ENCODE measurements around the gene IARS1. TPM values are rescaled to one million over a fixed set of nuclear protein-coding genes. Genes with fewer than 3 reads are reported as not detected.

Gene IARS1
- total RNA-seq, 1 donor from 2014 or later, result 260 TPM

DNA sequence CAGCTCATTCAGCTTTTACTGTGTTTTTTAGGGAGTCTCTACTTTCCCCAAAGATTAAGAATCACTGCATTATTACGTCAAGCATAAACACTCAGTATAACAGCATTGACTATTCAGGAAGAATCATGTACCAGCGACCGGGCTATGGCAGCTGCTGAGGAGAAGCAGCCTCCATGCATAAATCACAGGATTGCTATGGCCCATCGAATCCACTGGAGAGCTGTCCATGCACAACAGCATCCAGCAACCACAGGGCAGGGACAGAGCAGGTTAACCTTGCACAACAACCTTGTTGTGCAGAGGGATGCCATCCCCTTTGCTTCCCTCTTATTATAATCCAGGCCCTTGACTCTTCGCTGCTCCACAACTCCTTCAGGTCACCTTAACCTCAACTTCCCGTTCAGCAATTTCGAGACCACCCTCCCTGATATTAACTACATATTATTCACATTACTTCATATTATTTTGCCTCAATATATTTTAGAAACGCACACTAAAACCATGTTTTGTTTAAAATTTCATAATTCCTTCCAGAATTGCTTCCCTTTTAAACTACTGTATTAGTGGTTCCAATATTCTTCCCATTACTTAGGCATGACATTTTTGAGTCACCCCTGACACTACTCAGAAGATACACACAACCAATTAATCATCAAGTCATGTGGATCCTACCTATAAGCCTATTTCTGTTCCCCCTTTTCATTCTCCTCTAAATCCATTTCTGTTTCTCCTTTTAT is 991 bp downstream of the IARS1 start:
- no peaks in the 10 kb centered on the region for H3K9me3 Mint-ChIP-seq
- peaks cover 2% of the 10 kb centered on the region for H3K27me3 Mint-ChIP-seq (ENCODE audit: insufficient read depth, low read depth)
- H4K20me1 ChIP-seq (ENCODE audit: low read depth), result peaks cover 6% of the 10 kb centered on the region
- H2AFZ ChIP-seq (replicated peaks), result no peak overlapping the region
- TF ChIP-seq, protein P1, sequence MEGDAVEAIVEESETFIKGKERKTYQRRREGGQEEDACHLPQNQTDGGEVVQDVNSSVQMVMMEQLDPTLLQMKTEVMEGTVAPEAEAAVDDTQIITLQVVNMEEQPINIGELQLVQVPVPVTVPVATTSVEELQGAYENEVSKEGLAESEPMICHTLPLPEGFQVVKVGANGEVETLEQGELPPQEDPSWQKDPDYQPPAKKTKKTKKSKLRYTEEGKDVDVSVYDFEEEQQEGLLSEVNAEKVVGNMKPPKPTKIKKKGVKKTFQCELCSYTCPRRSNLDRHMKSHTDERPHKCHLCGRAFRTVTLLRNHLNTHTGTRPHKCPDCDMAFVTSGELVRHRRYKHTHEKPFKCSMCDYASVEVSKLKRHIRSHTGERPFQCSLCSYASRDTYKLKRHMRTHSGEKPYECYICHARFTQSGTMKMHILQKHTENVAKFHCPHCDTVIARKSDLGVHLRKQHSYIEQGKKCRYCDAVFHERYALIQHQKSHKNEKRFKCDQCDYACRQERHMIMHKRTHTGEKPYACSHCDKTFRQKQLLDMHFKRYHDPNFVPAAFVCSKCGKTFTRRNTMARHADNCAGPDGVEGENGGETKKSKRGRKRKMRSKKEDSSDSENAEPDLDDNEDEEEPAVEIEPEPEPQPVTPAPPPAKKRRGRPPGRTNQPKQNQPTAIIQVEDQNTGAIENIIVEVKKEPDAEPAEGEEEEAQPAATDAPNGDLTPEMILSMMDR (IDR thresholded peaks at IDR 0.05), result no peak
- TF ChIP-seq EZH2 (IDR thresholded peaks at IDR 0.05) (no peak), EZH2phosphoT487 (IDR thresholded peaks at IDR 0.05) (no peak)
- peak overlapping the region; percentile 89 for H3K9ac ChIP-seq
- H3K4me3 Mint-ChIP-seq, result peak overlapping the region; percentile 99
- H3K27ac ChIP-seq, result no peak overlapping the region
- H3K9me3 ChIP-seq (ENCODE audit: low read depth), result no peaks in the 10 kb centered on the region
- H3K36me3 ChIP-seq, result no peaks in the 10 kb centered on the region
- H3K4me3 ChIP-seq, result peak overlapping the region; percentile 88
- peak overlapping the region; percentile 26 for H3K27ac Mint-ChIP-seq
- no peaks in the 10 kb centered on the region for H3K27me3 ChIP-seq
- H3K79me2 ChIP-seq (ENCODE audit: low read depth), result peaks cover 67% of the 10 kb centered on the region
- H3F3A ChIP-seq (ENCODE audit: low read depth), result peaks cover 17% of the 10 kb centered on the region
- peaks cover 14% of the 10 kb centered on the region for H3K4me1 ChIP-seq
- peaks cover 24% of the 10 kb centered on the region for H3K36me3 Mint-ChIP-seq
- no peak for DNase-seq (ENCODE audit: low spot score)
- H3K4me1 Mint-ChIP-seq, result peaks cover 23% of the 10 kb centered on the region
- H3K4me2 ChIP-seq, result peak overlapping the region; percentile 99

DNA sequence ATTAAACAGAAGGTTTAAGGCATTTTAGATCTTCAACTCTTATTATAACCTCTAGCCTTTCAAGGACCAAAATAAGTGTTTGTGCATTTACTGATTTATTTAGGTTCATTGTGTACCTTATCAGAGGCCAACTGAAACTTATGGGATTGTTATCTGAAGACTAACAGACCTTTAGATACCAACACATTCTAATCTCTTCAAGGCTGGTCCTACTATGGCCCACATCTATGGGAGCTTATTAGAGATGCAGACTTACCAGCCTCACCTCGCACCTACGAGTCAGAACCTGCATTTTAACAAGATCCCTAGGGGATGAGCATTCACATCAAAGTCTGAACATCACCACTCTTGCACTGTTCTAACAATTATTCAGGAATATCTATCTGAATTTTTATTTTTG is 1.9 kb downstream of the IARS1 start:
- Histone ChIP-seq H3K36me3 (peaks cover 5% of the 10 kb centered on the region), H3F3A (ENCODE audit: low read depth) (peaks cover 17% of the 10 kb centered on the region), H3K79me2 (ENCODE audit: low read depth) (peaks cover 76% of the 10 kb centered on the region), H3K27ac (no peak overlapping the region), H3K4me1 (peaks cover 14% of the 10 kb centered on the region), H3K9me3 (ENCODE audit: low read depth) (no peaks in the 10 kb centered on the region), H3K27me3 (no peaks in the 10 kb centered on the region), H3K4me2 (no peak overlapping the region), H3K4me3 (no peak overlapping the region), H4K20me1 (ENCODE audit: low read depth) (peaks cover 6% of the 10 kb centered on the region), H3K9ac (no peak overlapping the region), H2AFZ (replicated peaks) (no peak overlapping the region)
- no peak for TF ChIP-seq EZH2 (IDR thresholded peaks at IDR 0.05)
- no peak for TF ChIP-seq EZH2phosphoT487 (IDR thresholded peaks at IDR 0.05)
- TF ChIP-seq, protein P1 (IDR thresholded peaks at IDR 0.05), result no peak
- Mint-ChIP-seq H3K4me1 (peaks cover 23% of the 10 kb centered on the region), H3K36me3 (peaks cover 19% of the 10 kb centered on the region), H3K4me3 (no peak overlapping the region), H3K27me3 (ENCODE audit: insufficient read depth, low read depth) (peaks cover 2% of the 10 kb centered on the region), H3K27ac (no peak overlapping the region), H3K9me3 (no peaks in the 10 kb centered on the region)
- no peak for DNase-seq (ENCODE audit: low spot score)

DNA sequence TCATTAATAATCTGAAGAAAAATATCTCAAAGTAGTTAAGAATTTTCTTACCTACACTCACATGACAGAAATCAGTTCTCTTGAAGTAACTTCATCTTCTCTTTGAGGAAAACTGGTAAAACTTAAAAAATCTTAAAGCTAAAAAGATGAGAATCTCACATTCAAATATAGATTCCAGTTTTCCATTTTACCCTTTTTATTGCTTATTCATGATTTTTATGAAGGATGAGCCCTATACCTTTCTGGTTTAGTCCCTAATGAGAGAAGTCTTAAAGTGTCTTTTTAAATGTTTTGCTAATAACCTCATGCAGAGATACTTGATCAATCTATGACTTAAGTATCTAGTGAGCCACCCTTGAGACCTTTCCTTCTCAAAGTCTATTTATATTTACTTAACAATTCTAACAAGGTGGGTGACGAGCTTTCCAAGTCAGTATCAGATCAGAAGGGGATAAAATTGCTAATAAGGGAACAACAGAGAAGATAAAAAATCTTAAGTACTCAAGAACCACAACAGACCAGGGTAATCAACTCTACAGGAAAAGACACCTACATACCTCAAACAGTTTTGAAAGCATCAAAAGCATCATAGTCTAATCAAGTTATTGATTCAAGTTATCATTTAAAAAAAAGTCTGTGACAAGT is 2.6 kb downstream of the IARS1 start:
- Histone ChIP-seq H3K4me1 (peaks cover 14% of the 10 kb centered on the region), H3K4me2 (no peak overlapping the region), H3K36me3 (peaks cover 6% of the 10 kb centered on the region), H4K20me1 (ENCODE audit: low read depth) (peaks cover 6% of the 10 kb centered on the region), H3K79me2 (ENCODE audit: low read depth) (peaks cover 83% of the 10 kb centered on the region), H3F3A (ENCODE audit: low read depth) (peaks cover 11% of the 10 kb centered on the region), H3K4me3 (no peak overlapping the region), H3K27me3 (no peaks in the 10 kb centered on the region), H2AFZ (replicated peaks) (no peak overlapping the region), H3K9ac (no peak overlapping the region), H3K27ac (no peak overlapping the region), H3K9me3 (ENCODE audit: low read depth) (no peaks in the 10 kb centered on the region)
- peak overlapping the region; percentile 46 for H3K4me3 Mint-ChIP-seq
- H3K4me1 Mint-ChIP-seq, result peaks cover 23% of the 10 kb centered on the region
- H3K27ac Mint-ChIP-seq, result no peak overlapping the region
- no peak for DNase-seq (ENCODE audit: low spot score)
- peaks cover 2% of the 10 kb centered on the region for H3K27me3 Mint-ChIP-seq (ENCODE audit: insufficient read depth, low read depth)
- TF ChIP-seq EZH2phosphoT487 (IDR thresholded peaks at IDR 0.05) (no peak), EZH2 (IDR thresholded peaks at IDR 0.05) (no peak)
- TF ChIP-seq, protein P1 (IDR thresholded peaks at IDR 0.05), result no peak
- no peaks in the 10 kb centered on the region for H3K9me3 Mint-ChIP-seq
- H3K36me3 Mint-ChIP-seq, result peaks cover 19% of the 10 kb centered on the region
